Stomach (tissue), 4 donors: ENCODE measurements around the gene NTM.

Experiments
- CTCF ChIP-seq, 7 experiments: fragments of 450-650 bp in 4 of 7; fragments of 200-600 bp in 3 of 7; sonication (generic) in 3 of 7; IDR thresholded peaks; one replicate each; pipeline ENCODE4 v1.5.1; 2016 to 2019; ENCODE audit warnings: antibody characterized with exemption in 7 of 7, control low read depth in 2 of 7, mild to moderate bottlenecking in 1 of 7
- POLR2AphosphoS5 ChIP-seq, 3 donors: sonication (generic); formaldehyde crosslinking; IDR thresholded peaks; one replicate each; pipeline ENCODE4 v1.6.1; 2016; ENCODE audit warnings: antibody characterized with exemption in 3 of 3

DNA sequence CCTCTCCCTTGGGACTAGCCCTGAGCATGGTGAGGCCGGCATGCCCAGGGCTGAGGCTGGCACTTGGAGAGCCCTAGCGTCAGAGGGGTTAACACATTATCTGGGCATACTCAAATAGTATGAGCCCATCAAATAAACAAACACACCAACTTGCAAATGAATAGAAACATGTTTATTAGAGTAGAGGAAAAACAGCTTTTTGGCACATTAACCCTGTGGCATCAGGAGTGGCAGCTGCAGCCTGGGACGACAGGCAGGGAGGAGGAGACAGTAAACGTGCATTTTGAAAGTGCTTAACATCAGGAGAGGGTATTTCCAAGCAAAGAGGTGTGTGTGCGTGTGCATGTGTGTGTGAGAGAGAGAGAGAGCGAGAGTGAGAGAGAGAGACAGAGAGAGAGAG is 684.9 kb downstream of the NTM start:
- TF ChIP-seq CTCF (IDR thresholded peaks at IDR 0.05), result no peak
- no peak for TF ChIP-seq POLR2AphosphoS5 (IDR thresholded peaks at IDR 0.05)
